Peyer's patch (tissue), 4 donors: ENCODE data around the gene AUTS2.

ENCODE experiments used
- POLR2A ChIP-seq, 2 donors: fragments of 450-650 bp; IDR thresholded peaks; one replicate each; pipeline ENCODE4 v1.5.1; 2017; ENCODE audit warnings: antibody characterized with exemption in 2 of 2, mild to moderate bottlenecking in 2 of 2, moderate library complexity in 2 of 2
- TF ChIP-seq, protein P1 (sequence below), 6 experiments: fragments of 450-650 bp in 4 of 6; fragments of 200-600 bp in 2 of 6; sonication (generic) in 1 of 6; IDR thresholded peaks; one replicate each; pipeline ENCODE4 v1.5.1; 2017 to 2019; ENCODE audit warnings: antibody characterized with exemption in 6 of 6, mild to moderate bottlenecking in 3 of 6, moderate library complexity in 1 of 6

DNA sequence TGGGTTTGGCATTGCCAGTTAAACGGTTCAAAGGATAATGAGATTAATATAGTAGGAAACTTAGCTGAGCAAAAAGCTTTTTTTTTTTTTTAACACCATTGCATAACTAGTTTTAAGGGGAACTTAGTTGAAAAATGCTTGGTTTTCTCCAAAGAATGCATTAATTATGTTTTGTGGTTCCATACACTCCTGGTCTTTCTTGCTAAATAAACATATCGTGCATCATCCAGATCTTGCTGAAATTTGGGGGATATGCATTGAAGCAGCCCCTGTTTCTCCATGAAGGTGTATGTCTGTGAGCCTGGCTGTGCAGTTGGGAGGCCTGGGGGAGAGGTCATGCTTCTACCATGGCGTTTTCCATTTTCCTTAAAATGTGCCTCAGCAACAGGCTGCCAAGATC is 975.4 kb downstream of the AUTS2 start:
- no peak for TF ChIP-seq POLR2A (IDR thresholded peaks at IDR 0.05)
- TF ChIP-seq, protein P1, sequence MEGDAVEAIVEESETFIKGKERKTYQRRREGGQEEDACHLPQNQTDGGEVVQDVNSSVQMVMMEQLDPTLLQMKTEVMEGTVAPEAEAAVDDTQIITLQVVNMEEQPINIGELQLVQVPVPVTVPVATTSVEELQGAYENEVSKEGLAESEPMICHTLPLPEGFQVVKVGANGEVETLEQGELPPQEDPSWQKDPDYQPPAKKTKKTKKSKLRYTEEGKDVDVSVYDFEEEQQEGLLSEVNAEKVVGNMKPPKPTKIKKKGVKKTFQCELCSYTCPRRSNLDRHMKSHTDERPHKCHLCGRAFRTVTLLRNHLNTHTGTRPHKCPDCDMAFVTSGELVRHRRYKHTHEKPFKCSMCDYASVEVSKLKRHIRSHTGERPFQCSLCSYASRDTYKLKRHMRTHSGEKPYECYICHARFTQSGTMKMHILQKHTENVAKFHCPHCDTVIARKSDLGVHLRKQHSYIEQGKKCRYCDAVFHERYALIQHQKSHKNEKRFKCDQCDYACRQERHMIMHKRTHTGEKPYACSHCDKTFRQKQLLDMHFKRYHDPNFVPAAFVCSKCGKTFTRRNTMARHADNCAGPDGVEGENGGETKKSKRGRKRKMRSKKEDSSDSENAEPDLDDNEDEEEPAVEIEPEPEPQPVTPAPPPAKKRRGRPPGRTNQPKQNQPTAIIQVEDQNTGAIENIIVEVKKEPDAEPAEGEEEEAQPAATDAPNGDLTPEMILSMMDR (IDR thresholded peaks at IDR 0.05) = no peak
